Activated naive CD4-positive, alpha-beta T cell treated with anti-CD3 and anti-CD28 coated beads for 36 hours (primary cell): ENCODE data around the gene SOX9. TPM values are rescaled to one million over a fixed set of nuclear protein-coding genes. Genes with fewer than 3 reads are reported as not detected.

Experiments used
- CTCF ChIA-PET: fragments of 350-600 bp; sonication (Branson Sonifier 250); formaldehyde crosslinking; loops from one replicate; lab custom pipeline; 2021; ENCODE audit warnings: antibody characterized with exemption; lab: Charles Lee
- DNase-seq: peaks from one replicate; pipeline ENCODE4 v3.0.0-alpha.2; 2020
- H3K27ac Mint-ChIP-seq: one replicate; pipeline ENCODE4 v1.8.0; 2021; ENCODE audit warnings: mild to moderate bottlenecking, mixed read lengths
- H3K27me3 Mint-ChIP-seq: one replicate; pipeline ENCODE4 v1.8.0; 2021; ENCODE audit warnings: low read depth, mixed read lengths
- H3K36me3 Mint-ChIP-seq: one replicate; pipeline ENCODE4 v1.8.0; 2021; ENCODE audit warnings: low read depth, mixed read lengths
- H3K4me1 Mint-ChIP-seq: one replicate; pipeline ENCODE4 v1.8.0; 2021; ENCODE audit warnings: low read depth, mixed read lengths
- H3K4me3 Mint-ChIP-seq: one replicate; pipeline ENCODE4 v1.8.0; 2021; ENCODE audit warnings: mild to moderate bottlenecking, moderate library complexity, mixed read lengths
- H3K9me3 Mint-ChIP-seq: one replicate; pipeline ENCODE4 v1.8.0; 2021; ENCODE audit warnings: mixed read lengths
- intact Hi-C: fragments of 100-400 bp; cut with micrococcal nuclease; formaldehyde crosslinking; loops from one replicate; pipeline ENCODE4 v1.15.1; 2023
- total RNA-seq, 2 experiments: library from RNA; stranded (reverse); gene quantifications; one replicate each; pipeline ENCODE4 v1.2.3, GENCODE V29; 2021

Gene SOX9
- total RNA-seq, 2 experiments from 2014 or later: not detected

DNA sequence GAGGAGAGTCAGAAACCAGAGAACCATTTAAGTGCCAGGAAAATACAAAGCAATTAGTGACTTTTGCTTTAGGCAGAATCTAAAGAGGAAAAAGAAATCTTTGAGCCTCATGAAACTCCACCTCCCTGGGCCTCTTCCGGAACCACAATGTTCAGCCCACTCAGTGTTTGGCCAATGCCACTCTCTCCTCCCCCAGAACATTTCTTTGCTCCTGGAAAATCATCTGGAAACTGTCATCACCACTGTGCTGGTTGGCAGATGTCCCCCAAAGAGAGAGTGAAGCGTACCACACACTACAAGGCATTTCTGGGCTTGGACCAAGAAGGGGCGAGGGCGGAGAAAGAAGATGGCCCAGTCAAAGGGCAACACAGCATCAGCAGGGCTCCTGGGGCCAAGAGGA lies 7.1 kb upstream of the SOX9 start:
- Mint-ChIP-seq H3K27ac (no peak overlapping the region), H3K9me3 (no peaks in the 10 kb centered on the region), H3K4me1 (peaks cover 13% of the 10 kb centered on the region), H3K27me3 (peaks cover 57% of the 10 kb centered on the region), H3K36me3 (no peaks in the 10 kb centered on the region), H3K4me3 (no peak overlapping the region)
- CTCF ChIA-PET: no interaction called here
- intact Hi-C loops: loop anchor here (10.0 kb wide), 1 partner anchor 1029 kb away; no protein-coding TSS in a partner anchor
- no peak for DNase-seq

DNA sequence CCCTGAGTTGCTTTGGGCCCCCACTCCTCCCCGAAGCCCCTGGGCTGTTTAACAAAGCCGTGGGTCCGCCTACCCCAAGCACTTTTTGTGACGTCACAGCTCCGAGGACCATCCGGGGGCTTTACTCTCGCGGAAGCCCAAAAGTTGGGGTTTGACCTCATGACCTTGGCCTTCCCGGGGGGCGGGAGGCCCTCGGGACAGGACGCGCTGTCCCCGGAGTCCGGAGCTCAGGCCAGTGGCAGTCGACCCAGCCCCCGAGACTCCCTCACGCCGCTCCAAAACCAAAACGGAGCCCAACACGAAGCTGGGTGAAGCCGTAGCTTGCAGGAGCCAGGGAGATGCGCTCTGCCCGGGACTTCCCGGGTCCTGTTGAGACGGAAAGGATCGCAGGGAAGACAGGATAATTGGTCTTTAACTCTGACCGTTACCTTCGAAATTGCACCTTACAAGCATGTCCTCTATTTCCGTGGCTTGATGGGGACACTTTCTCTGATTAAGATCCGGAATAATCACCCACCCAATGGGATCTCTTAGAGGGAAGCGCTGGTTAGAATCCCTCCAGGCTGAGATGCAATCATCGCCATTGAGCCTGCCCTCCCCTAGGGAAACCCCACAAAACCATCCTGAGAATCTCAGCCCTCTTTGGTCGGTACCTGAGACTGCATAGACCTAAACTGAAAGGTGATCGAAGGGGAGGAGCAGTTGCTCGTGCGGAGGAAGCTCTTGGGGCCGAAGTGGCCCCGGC lies 4.9 kb upstream of the SOX9 start:
- H3K27ac Mint-ChIP-seq: no peak overlapping the region

DNA sequence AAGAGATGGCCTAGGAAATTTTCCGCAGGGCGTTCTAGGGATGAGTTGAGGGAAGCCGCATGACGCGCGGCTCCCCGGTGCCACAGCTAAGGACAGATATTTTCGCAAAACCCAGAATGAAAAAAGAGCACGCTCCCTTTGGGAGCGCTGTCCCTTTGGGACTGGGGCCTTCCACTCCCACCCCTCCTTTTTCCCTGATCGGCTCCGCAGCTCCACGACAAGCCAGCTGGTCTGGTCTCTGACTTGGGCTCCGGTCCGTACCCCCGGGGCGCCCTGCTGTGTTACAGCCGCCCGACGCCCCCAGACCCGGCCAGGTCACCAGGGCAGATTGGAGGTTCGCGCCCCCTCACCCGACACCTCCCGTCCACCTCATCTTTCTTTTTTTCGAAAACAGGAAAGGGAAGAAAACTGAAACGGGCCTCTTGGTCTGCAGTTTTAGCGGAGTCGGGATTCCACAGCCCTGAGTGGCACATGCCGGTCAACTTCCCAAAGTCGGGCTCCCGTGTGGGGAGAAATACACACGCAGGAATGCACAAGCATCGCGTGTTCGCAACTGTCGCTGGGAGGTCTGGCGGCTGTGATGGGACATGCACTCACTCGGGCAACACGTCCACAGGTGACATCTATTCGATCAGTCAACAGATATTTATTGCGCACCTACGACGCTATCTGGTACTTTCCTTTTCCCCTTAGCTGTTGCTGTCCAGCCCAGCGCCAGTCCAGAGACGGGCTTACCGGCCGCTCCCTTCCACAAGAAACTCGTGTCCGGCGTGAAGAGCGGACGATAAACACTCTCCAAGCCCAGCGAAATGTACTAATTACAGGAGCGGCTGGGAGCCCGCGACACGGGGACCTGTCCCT lies 3.9 kb upstream of the SOX9 start:
- H3K4me3 Mint-ChIP-seq: no peak overlapping the region
- intact Hi-C loops: loop anchor here (5.0 to 10.0 kb wide), 2 partner anchors 1032 to 1350 kb away; no protein-coding TSS in a partner anchor
- CTCF ChIA-PET: interaction anchor here (0.7 kb wide), 1 partner anchor 27 kb away, joined by 3 read pairs; no protein-coding TSS in a partner anchor

More for the DNA sequence above, 4.9 kb upstream of the SOX9 start:
- no peaks in the 10 kb centered on the region for H3K9me3 Mint-ChIP-seq
- H3K27me3 Mint-ChIP-seq: peaks cover 71% of the 10 kb centered on the region
- DNase-seq: no peak
- CTCF ChIA-PET: no interaction called here
- intact Hi-C loops: loop anchor here (5.0 to 10.0 kb wide), 2 partner anchors 1031 to 1349 kb away; no protein-coding TSS in a partner anchor
- H3K36me3 Mint-ChIP-seq: no peaks in the 10 kb centered on the region
- peaks cover 22% of the 10 kb centered on the region for H3K4me1 Mint-ChIP-seq
- no peak overlapping the region for H3K4me3 Mint-ChIP-seq

DNA sequence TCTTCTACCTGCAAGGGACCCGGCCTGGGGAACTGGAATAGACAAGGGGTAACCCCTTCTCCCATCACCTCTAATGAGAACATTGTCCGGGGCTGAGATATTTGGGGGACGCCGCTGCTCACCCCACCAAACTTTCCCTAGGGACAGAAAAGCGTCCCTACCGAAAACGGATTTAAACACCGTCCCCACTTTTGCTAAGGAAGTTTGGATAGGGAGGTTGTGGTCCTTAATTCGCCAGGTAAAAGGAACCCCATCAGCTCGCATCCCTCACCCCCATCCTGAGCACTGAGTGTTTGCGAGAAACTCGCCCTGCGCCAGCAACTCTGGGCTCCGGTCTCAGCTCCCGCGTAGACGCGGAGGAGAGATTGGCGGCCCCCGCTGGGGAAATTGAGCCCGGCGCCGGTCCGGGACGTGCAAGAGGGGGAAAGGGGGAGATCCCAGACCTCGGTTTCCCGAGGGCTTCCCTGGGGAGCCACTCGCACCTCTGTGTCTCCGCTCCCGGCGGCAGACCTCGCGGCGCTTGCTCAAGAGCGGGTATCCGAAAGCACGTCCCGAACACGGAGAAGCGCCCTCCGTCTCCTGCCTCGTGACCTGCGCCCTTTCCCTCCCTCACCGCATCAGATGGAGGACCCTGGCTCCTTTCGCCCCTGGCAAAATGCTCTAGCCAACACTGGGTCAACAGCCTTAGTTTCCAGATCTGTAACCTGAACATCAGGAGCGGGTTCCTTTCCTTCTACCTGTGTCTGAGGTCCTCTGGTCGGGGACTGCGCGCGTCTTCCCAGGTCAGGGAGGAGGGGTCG lies 3.1 kb upstream of the SOX9 start:
- DNase-seq: no peak
- Mint-ChIP-seq H3K36me3 (no peaks in the 10 kb centered on the region), H3K9me3 (no peaks in the 10 kb centered on the region), H3K4me1 (peaks cover 27% of the 10 kb centered on the region), H3K4me3 (no peak overlapping the region), H3K27ac (no peak overlapping the region), H3K27me3 (peaks cover 75% of the 10 kb centered on the region)
- intact Hi-C loops: loop anchor here (1.0 to 10.0 kb wide), 5 partner anchors 423 to 1481 kb away; no protein-coding TSS in a partner anchor
- CTCF ChIA-PET: interaction anchor here (0.7 to 1.1 kb wide), 2 partner anchors 28 to 54 kb away, joined by 3 read pairs; no protein-coding TSS in a partner anchor

More for the DNA sequence above, 3.9 kb upstream of the SOX9 start:
- Mint-ChIP-seq H3K36me3 (no peaks in the 10 kb centered on the region), H3K4me1 (peaks cover 24% of the 10 kb centered on the region), H3K27me3 (peaks cover 75% of the 10 kb centered on the region), H3K27ac (no peak overlapping the region), H3K9me3 (no peaks in the 10 kb centered on the region)
- no peak for DNase-seq

DNA sequence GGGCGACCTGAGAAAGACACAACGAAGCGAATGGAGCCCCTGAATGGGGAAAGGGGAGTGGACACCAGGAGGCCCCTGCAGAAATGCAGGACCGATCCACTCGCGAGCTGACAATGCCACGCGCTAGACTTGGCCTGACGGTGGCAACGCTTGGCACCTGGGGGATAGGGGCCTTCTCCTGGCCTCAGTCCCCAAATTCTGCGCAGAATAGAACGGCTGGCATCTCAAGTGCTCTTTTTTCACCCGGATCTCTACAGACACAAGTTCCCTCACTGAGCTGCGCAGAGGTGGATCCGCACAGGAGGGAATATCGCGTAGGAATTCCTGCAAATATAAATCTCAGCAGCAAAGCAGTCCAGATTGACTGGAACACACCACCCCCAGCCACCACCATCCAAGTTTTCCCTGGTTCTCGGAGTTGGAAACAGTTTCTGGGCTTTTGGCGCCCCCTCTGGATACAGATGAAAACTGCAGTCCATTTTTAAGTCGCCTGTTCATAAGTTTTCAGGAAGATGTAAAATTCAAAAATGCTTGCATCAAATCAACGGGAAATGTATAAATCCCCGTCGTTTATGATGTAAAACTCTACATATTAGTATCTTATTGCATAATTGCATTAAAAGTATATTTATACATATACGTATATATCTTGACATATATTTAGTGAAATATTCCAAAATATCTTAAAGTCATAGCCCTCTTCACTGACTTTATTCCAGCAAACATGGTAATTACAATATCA lies 2.3 kb upstream of the SOX9 start:
- Mint-ChIP-seq H3K4me1 (peaks cover 30% of the 10 kb centered on the region), H3K9me3 (no peaks in the 10 kb centered on the region), H3K36me3 (no peaks in the 10 kb centered on the region), H3K27ac (no peak overlapping the region), H3K4me3 (no peak overlapping the region), H3K27me3 (peaks cover 81% of the 10 kb centered on the region)
- peak; percentile 56 for DNase-seq
- intact Hi-C loops: loop anchor here (1.0 to 10.0 kb wide), 5 partner anchors 422 to 1482 kb away; no protein-coding TSS in a partner anchor
- CTCF ChIA-PET: interaction anchor here (1.1 kb wide), 1 partner anchor 53 kb away, joined by 3 read pairs; no protein-coding TSS in a partner anchor

DNA sequence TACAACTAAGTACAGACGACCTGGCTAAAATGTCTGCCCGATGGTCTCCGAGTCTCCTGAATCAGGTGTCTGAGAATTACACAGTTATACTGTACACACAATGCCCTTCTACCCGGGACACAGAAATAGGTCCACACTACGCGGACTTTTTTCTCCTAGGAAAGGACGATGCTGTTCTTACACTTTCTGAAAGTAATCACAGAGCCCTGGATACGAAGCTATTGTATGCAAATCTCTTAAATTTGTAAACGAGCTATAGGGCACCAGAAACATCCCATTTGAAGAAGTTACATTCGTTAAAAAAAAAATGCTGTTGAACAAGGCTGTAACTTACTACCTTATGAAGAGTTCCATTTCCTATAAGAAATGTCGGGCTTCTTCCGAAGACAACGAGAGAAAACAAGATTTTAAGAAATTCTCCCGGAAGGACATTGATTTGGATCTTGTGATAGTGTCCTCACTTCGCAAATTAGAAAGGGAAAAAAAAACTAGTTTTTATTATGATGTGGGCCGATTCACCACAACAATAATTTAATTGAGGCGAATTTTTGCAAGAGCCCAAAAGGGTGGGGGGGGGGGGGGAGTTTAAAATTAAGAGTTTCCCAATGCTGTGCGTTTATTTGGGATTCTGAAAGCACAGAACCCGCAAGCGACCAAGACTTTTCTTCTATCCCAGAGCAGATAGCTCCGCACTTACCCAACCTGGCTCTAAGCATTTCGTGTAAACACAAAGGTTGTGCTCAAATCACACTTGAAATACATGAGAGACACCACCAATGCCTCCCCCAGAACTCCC lies 1.5 kb upstream of the SOX9 start:
- H3K9me3 Mint-ChIP-seq: no peaks in the 10 kb centered on the region
- H3K36me3 Mint-ChIP-seq: no peaks in the 10 kb centered on the region
- intact Hi-C loops: loop anchor here (2.0 to 10.0 kb wide), 3 partner anchors 422 to 1352 kb away; no protein-coding TSS in a partner anchor
- no peak overlapping the region for H3K4me3 Mint-ChIP-seq
- no peak for DNase-seq
- peaks cover 30% of the 10 kb centered on the region for H3K4me1 Mint-ChIP-seq
- CTCF ChIA-PET: interaction anchor here (1.1 kb wide), 1 partner anchor 53 kb away, joined by 3 read pairs; no protein-coding TSS in a partner anchor
- H3K27ac Mint-ChIP-seq: no peak overlapping the region
- peaks cover 78% of the 10 kb centered on the region for H3K27me3 Mint-ChIP-seq

DNA sequence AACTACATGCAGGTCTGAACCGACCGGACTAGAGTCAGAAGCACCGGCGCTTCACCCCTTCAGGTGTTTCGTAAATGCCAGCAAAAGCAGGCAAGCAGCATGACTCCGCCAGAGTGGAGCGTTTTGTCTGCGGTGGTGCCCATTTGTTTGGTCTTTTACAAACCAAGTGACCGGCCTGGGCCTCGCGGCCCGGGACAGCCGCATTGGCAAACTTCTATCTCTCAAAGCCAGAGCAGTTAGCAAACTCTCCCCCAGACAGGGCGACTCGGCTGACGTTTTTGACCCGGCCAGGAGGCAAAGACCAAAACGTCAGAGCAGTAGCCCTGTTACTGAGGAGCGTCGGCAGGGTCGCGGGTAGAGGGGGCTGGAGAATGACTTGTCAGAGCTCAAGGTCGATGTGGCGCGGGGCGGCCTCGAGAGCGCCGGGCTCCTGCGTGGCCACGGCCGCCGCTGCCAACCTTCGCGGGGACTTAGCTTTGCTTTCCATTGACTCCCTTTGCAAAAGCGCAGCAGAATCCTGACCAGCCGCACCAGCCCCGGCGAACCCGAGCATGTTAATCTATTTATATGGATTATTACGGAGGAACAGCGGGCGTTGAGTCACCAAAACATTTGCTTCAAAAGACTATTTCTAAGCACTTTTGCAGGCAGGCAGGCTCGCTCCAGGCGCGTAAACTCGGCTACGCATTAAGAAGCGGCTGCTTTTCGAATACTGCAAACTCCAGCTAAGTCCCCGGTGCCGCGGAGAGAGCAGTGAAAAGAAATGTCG lies 763 bp upstream of the SOX9 start:
- no peak overlapping the region for H3K4me3 Mint-ChIP-seq
- no peak for DNase-seq
- no peaks in the 10 kb centered on the region for H3K36me3 Mint-ChIP-seq
- H3K27ac Mint-ChIP-seq: no peak overlapping the region
- CTCF ChIA-PET: no interaction called here
- no peaks in the 10 kb centered on the region for H3K9me3 Mint-ChIP-seq
- peaks cover 76% of the 10 kb centered on the region for H3K27me3 Mint-ChIP-seq
- intact Hi-C loops: loop anchor here (2.0 to 10.0 kb wide), 3 partner anchors 421 to 1353 kb away; no protein-coding TSS in a partner anchor
- H3K4me1 Mint-ChIP-seq: peaks cover 30% of the 10 kb centered on the region

DNA sequence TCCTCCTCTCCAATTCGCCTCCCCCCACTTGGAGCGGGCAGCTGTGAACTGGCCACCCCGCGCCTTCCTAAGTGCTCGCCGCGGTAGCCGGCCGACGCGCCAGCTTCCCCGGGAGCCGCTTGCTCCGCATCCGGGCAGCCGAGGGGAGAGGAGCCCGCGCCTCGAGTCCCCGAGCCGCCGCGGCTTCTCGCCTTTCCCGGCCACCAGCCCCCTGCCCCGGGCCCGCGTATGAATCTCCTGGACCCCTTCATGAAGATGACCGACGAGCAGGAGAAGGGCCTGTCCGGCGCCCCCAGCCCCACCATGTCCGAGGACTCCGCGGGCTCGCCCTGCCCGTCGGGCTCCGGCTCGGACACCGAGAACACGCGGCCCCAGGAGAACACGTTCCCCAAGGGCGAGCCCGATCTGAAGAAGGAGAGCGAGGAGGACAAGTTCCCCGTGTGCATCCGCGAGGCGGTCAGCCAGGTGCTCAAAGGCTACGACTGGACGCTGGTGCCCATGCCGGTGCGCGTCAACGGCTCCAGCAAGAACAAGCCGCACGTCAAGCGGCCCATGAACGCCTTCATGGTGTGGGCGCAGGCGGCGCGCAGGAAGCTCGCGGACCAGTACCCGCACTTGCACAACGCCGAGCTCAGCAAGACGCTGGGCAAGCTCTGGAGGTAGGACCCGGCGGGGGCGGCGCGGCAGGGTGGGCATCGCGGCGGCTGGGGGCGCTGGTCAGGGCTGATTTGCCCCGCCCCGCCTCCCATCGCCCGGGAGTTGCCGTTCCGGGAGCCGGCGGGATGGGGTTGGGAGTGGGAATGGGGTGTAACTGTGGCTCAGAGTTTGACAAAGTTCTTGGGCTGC lies 567 bp downstream of the SOX9 start:
- Mint-ChIP-seq H3K27ac (no peak overlapping the region), H3K27me3 (peaks cover 69% of the 10 kb centered on the region), H3K4me3 (no peak overlapping the region), H3K9me3 (no peaks in the 10 kb centered on the region), H3K36me3 (no peaks in the 10 kb centered on the region), H3K4me1 (peaks cover 23% of the 10 kb centered on the region)
- CTCF ChIA-PET: no interaction called here
- intact Hi-C loops: no loop called here
- DNase-seq: no peak

DNA sequence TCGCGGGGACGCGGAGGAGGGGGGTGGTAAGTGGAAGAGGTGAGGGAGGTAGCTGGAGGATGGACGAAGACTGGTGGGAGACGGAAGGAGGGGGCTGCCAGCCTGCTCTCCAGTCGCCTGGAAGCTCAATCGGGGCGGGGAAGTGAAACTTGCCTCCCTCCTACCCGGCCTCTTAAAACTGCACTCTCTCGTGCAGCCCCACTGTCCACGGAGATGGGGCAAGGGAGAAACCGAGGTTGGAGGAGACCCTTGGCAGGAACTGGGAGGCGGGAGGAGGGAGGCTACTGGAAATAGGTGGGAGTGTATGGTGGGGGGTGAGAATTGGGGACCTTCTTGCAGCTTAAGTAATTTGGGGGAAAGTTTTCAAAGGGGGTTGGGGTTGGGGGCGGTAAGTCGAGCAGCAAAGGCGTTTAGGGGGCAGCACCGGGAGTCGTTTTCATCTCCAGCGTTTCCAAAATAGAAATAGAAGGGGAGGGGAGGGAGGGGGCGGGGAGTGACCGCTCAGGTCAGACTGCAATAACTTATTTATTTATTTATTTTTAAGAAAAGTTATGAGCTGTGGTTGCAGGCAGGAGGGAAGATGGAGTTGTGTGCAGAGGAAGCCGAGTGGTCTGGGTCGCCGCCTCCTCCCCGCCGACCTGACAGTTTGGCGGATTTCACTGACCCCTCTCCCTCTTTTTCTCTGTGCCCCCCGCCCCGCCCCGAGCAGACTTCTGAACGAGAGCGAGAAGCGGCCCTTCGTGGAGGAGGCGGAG lies 1.4 kb downstream of the SOX9 start:
- intact Hi-C loops: no loop called here
- H3K4me1 Mint-ChIP-seq: peaks cover 21% of the 10 kb centered on the region
- no peak overlapping the region for H3K27ac Mint-ChIP-seq
- no peak for DNase-seq
- H3K4me3 Mint-ChIP-seq: no peak overlapping the region
- H3K9me3 Mint-ChIP-seq: no peaks in the 10 kb centered on the region
- CTCF ChIA-PET: no interaction called here
- H3K36me3 Mint-ChIP-seq: no peaks in the 10 kb centered on the region
- H3K27me3 Mint-ChIP-seq: peaks cover 67% of the 10 kb centered on the region
